T1000 (cell line): ENCODE data around the gene NAA11.

Experiments
- DNase-seq: peaks from one replicate; lab custom pipeline; 2025; ENCODE audit warnings: mixed read lengths; lab: John Stamatoyannopoulos, UW

The NAA11 gene

DNA sequence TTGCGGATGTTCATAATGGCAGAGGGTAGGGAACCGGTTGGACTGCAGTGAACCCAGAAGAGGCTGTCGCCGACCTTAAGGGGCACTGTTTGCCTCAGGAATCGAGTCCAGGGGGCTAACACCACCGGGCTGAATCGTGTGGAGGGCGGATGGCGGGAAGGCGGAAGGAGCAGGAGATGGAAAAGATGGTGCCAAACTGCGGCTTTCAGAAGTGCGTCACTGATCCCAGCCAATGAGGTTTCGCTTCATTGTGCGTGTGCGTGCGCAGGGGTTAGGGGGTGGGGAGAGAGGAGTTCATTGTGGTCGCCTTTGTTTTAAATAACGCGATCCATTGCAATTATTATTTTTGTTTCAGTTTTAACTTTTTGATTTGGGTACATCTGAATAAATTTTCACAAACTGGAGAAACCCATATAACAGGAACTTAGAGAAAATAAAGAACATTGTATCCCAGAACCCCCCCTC, at the start of gene NAA11:
Gene NAA11 (minus strand): TSS at position 198 of the 465 bp plus-strand sequence. CDS start 184 bp downstream, at position 14.
- DNase-seq, result no peak

DNA sequence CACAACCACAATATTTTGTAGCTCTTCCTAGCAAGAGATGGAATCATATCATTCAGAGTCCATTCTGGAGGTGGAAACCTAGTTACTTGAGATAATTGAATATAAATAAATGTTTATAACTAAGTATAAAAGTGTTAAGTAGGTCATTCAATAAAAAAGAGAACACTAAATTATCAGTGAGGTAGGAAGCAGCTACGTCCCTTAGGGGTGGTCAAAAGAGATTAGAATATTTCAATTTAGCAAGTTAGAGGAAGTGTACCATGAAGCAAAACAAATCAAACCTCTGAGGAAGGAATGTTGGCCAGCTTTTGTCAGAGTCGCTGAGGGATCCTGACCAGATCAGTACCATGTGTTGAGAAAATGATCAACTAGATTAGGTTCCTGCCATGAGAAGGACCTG, 44.2 kb upstream of the NAA11 start:
- no peak for DNase-seq

DNA sequence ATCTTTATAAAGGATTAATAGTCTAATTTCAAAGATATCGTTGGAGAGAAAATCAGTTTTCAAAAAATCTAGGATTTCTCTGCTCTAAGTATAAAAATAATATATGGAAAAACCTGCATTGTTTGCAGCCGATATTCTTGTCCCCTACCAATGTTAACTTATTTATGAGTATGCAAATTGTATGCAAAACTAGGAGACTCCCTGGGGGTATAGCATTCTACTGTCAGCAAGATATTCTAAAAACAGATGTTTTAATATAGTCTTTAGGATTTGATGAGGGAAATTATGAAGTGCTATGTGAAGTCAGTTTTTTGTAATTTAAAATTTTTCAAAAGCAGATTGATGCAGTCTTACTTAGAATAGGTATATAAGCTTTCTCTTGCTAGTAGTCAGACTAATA, 41.2 kb upstream of the NAA11 start:
- no peak for DNase-seq

DNA sequence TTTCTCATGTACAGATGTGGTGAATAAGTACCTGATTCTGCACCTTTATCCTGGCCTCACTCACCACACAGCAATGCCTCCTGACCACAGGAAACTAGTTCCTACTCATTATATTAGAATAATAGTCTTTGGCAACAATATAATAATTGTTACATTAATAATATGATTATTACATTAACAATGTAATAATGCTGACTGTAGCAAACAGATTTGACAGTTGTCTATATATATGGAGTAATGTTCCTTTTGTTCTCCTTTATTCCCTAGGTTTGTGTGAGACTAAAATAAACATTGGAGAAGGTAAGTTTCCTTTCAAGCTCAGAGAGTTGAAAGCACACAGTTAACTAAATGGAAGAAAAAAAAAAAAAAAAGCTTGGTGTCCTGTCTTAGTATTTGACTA, 40.6 kb upstream of the NAA11 start:
- no peak for DNase-seq

DNA sequence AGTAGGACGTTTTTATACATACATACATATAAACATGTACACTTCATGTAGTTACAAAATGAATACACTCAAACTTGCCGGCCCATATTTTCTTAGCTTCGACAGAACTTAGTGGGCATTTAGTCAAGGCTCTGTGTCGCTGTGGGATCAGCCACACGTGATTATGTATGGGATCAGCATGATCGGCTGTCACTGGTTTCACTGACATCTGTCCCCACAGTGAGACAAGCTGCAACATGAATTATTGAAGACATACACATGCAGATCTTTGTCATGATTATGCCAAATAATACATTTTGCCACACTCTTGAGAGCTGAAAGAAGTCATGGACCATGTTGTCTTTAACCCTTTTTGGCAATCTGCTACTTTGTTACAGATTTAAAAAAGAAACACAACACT, 38.2 kb upstream of the NAA11 start:
- DNase-seq, result no peak

DNA sequence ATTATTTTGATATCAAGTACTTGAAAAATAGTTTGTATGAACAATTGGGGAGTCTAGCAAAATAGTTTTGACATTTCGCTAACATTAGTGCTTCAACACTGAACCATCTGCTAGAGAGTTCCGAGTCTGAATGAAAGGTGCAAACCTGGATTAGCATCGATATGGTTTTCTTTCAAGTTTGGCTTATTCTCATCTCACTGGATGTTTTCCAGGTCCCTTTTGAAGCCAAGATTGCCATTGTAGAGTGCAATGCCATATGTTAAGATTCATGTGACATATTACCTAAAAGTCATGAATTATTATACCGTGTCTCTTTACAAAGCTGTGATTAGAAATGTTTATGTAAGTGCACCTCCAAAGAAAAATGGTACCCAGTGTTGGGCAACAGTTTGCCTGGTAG, 36.8 kb upstream of the NAA11 start:
- no peak for DNase-seq

DNA sequence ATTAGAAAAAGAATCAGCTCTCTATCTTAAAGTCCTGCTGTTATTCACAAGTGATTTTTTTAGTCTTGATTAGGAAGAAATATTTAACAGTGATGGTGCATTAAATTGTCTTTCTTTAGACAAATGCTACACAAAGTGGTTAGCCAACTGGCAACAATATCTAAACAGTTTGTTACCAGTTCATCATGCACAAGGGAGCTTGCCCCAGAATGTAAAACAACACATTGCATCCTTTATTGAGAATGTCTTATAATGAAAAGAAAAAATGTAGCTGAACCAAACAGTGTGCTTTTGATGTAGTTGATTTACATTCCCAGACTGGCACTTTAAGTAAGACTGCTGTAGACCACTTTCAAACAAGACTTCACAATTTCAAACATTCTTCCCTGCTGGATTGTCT, 34.1 kb upstream of the NAA11 start:
- no peak for DNase-seq

DNA sequence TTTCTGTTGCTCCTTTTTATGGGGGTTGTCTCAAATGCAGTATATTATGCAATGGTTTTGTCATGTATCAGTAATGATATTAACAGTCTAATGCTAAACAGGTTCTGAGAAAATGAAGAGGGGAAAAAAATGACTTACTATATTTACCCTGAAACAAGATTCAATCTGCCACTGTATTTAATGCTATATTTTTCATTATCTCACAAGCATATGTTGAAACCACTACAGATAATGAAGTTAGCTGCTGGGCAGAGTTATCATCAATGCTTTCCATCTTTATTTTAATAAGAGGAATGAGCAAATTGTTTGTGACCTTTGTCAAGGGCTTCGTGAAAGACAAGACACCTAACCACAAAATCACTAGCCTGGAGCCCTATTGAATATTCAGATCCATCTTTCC, 32.6 kb upstream of the NAA11 start:
- DNase-seq, result no peak

DNA sequence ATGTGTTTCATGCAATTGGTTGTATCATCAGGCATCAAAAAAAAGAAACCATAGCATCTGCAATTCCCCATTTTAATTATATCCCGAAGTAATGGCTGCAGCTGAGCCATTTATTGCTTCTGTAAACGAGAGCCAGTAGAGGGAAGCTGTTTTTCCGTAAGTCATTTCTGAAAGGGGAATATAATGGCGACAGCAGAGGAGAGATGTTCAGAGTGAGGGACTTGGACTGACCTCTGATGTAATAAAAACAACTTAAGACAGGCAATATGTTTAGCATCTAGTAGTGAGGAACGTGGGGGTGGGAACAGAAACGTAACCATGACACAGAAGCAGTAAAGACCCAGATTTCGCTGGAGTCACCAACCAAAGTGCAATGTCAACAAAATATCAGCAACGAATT, 31.5 kb upstream of the NAA11 start:
- no peak for DNase-seq

DNA sequence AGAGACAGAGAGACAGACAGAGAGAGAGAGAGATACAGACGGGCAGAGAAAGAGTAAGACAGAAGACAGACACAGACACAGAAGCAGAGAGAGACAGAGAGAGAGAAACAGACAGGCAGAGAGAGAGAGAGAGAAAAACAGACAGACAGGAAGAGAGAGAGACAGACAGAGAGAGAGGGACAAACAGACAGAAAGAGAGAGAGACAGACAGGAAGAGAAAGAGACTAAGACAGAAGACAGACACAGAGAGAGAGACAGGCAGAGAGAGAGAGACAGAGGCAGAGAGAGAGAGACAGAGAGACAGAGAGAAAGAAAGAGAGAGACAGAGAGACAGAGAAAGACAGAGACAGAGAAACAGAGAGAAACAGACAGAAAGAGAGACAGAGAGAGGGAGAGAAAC, 27.2 kb upstream of the NAA11 start:
- DNase-seq, result no peak

DNA sequence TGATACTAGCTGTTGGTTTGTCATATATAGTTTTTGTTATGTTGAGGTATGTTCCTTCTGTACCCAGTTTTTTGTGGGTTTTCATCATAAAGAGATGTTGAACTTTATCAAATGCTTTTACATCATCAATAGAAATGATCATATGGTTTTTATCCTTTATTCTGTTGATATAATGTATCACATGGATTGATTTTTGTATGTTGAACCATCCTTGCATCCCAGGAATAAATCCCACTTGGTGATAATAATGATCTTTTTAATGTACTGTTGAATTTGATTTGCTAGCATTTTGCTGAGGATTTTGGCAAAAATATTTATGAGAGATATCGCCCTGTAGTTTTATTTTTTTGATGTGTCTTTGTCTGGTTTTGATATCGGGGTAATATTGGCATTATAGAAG, 22.5 kb upstream of the NAA11 start:
- DNase-seq, result no peak

DNA sequence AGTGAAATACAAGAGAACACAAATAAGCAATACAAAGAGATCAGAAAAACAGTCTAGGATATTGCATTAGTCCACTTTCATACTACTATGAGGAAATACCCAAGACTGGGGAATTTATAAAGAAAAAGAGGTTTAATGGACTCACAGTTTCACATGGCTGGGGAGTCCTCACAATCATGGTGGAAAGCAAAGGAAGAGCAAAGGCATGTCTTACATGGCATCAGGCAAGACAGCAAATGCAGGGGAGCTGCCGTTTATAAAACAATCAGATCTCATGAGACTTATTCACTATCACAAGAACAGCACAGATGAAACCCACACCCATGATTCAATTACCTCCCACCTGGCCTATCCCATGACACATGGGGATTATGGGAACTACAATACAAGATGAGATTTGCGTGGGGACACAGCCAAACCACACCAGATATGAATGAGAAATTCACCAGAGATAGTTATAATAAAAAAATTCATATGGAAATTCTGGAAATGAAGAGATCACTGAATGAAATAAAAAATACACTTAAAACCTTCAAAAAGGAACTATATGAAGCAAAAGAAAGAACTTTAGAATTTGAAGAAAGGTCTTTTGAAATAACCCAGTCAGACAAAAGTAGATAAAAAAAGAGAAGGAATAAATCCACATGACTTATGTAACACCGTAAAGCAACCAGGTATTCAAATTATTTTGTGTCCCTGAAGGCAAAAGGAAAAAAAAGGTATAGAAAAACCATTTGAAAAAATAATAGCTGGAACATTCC, 16.2 kb upstream of the NAA11 start:
- DNase-seq, result no peak

DNA sequence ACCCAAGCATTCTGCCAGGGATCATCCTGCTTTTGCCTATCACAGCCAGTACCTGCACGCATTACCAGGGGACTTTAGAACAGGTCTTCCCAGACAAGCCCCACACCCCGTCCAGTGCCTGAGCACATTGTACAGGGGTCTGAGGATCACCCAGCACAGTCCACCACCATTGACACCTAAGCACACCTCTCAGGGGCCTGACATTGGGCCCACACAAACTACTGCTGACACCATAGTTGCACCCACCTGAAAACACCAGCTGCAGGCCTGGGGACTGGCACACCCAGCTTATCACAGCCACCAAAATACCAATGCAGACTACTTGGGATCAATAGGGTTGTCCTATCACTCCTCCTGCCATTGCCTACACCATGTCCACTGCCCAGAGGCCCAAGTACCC, 14.7 kb upstream of the NAA11 start:
- DNase-seq, result no peak

DNA sequence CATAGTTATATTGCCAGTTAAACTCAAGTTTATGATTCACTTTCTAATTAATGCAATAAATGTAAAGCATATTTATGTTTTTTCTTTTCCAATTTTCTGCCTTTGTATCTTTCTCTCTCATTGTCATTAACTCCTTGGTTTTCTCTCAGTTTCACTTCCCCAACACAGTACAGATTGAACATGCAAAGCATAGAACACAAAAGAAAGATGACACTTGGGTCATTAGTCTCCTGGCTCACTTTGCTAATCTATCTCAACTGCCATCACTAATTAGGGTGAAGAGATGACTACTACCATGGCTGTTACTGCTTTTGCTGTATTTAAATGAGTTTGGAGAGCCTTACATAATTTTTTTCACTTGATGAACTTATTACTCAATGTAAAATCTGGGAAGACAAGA, 12.3 kb upstream of the NAA11 start:
- no peak for DNase-seq

DNA sequence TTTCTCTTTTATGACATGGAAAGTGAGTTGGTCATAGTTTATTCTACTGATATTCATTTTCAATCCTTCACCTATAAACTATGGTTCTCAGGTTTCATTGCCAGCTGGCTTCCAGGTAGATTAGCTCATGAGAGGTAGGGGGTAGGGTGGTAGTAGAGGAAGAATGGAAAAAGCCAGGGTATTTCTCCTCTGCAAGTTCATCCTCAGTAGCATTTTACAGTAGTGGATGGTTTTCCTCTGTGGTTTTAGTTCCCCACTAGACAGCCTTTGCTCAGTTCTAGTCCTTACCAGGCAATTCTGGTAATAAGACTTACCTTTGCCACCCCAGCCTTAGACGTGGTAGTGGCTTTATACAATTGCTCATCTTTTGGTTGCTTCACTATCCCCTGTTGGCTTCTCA, 8.9 kb upstream of the NAA11 start:
- no peak for DNase-seq

DNA sequence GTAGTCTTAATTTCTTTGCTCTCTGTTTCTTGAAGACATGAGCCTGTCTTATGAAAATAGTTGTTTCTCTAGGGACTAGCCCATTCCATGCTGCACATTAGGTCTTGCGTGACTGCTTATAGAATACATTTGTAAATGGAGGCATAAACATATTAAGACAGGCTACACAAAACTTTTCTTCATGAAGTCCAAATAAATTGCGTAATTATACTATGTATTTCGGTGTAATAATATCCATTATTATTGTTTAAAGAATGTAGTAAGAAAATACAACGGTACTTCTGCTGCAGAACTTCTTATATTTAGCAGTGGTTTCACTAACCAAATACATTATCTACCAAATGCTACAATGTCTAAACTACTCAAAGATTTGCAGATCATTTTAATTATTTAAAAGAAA, 8.5 kb upstream of the NAA11 start:
- no peak for DNase-seq

DNA sequence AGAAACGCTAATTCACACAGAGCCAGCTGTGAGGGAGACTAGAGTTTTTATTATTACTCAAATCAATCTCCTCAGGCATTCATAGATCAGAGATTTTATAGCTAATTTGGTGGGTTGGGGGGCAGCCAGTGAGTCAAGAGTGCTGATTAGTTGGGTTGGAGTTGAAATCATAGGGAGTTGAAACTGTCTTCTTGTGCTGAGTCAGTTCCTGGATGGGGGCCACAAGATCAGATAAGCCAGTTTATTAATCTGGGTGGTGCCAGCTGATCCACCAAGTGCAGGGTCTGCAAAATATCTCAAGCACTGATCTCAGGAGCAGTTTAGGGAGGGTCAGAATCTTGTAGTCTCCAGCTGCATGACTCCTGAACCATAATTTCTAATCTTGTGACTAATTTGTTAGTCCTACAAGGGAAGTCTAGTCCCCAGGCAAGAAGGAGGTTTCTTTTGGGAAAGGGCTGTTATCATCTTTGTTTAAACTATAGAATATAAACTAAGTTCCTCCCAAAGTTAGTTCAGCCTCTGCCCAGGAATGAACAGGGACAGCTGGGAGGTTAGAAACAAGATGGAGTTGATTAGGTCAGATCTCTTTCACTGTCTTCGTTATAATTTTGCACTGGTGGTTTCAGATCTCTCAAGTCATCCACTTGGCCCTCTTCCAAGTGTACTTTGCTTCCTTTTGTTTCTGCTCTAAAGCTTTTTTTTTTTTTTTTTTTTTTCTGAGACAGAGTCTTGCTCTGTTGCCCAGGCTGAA, 5.4 kb upstream of the NAA11 start:
- DNase-seq, result peak; percentile 69

DNA sequence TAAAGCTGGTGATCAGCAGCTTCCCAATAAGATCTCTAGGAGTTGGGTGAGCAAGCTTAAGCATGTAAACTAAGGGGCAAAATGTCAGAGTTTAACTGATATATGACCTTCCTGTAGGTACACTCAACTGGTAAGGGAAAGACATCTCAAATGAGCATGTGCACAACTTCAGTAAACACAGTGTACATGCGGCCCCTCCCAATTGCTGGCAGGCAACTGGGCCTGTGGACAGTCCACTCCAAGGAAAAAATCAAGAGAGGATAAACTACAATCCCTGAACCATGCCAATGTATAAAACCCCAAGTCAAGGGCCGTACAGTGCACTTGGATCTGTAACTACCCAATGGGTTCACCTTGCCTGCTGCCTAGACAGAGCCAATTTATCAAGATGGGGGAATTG, 4.9 kb upstream of the NAA11 start:
- no peak for DNase-seq

DNA sequence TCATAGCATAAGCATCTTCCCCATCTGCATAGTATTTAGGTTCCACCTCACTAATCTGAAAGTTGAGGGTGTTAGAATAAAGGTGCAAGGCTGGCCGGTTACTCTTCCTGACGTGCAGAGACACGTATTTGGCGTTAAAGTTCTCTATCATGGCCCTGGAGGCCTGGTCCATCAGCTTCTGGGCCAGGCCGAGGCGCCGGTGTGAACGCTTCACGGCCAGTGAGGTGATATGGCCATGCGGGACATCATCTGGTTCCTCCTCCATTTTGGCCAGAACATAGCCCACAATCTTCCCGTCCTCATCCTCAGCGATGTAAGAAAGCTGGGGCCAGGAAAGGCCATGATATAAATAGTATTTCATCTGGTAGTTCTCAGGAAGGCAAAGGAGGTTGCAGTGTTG, 425 bp downstream of the NAA11 start:
- DNase-seq, result no peak

DNA sequence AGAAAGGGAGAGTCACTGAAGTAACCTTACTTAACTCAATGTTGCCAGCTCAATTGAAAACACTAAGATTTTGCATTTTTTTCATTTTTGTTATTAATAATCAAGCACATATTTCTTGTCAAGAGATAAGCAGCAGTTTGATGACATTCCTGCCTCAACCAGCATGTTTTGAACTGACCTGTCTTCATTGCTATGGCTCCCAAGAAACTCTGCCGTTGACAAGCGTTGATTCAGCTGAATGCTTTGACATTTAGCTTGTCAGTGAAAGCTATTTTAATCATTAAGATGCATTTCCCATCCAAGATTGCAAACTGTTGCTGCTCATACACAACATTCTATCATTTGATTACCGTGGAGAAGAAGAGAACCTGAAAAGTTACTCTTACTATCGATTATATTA, 5.9 kb downstream of the NAA11 start:
- DNase-seq, result no peak

DNA sequence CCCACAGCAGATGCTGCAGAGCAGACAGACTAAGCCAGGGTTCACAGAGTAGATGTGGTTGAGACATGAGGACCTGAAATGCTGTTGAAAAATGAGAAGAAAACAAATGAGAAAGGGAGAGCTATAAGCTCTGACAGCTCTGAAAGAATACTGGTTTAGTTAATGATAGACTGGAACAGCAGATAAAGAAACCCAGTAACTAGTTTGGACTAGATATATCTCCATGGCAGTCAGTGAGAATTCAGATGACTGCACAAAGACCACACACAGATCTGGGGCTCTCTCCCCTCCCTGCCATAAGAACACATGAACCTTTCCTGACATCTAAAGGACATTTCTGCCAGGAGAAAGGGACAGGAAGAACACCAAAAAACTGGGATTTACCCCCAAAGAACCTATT, 8.2 kb downstream of the NAA11 start:
- DNase-seq, result no peak

DNA sequence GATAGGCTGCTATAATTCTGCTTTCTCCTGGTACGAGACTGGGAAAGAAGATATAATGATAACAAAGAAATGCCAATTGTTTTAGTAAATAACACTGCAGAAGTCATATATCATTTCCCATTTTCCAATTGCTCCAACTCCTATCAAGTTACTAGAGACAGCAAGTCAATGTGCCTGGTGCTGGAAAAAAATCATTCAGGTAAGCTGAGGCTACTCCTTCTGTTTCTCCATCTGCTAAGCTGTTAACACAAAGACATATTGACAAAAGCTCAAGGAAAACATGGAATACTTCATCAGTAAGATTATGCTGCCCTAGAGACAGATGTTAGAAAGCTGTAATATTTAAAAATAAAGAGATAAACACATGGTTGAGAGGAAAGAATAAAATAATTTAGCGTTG, 10.0 kb downstream of the NAA11 start:
- DNase-seq, result no peak

DNA sequence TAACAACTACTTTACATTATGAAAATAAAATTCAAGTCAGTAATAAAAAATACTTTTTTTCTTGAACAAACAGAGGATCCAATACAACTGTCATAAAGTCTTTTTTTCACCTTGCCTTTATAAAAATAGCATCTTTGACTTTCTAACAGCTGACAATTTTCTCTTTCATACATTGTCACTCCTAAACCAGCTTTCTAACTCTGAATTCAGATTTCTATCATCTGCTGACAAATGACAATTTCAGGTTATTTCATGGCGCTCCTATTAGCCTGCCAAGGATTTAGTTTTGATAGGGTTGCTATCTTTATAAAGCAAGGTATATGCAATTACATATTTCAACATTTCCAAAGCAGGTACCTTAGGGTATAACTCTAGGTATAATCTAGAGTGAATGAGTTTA, 14.6 kb downstream of the NAA11 start:
- DNase-seq, result no peak

DNA sequence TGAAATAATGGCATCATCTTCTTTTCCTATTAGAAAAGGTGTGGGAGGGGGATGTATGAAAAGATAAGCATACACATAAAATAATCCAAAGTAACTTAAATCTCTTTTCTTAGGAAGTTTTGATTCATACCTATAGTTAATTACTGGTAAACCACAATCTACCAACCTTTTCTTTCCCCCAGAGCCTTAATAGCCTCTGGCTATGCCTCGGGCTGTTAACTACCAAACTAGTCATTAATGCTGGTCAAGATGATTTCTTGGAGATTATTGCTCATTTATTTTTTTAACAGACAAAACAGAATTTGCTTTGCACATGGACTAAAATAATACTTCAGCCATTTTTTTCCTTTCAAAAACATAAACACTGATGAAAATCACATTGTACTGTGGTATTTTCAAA, 16.9 kb downstream of the NAA11 start:
- no peak for DNase-seq
